GM21825 (cell line): Measurements from ENCODE around the gene ATG9A.

ENCODE experiments used
- ATAC-seq: cut with Tn5 transposase; IDR thresholded peaks from one replicate; pipeline ENCODE4 v1.9.1; 2021; ENCODE audit warnings: mild to moderate bottlenecking, moderate library complexity; ENCODE audit not compliant: unreplicated experiment

Gene ATG9A

GRCh38 chr2:219252900-219253752 is 23.7 kb upstream of the ATG9A start, which contains the start of gene TUBA4B:
TUBA4B (plus strand) TSS chr2:219253243; CDS start chr2:219253408, 165 bp downstream.
- ATAC-seq = no peak

GRCh38 chr2:219252570-219252899 is 23.1 kb upstream of the ATG9A start:
- ATAC-seq = no peak

GRCh38 chr2:219252084-219252483 is 22.6 kb upstream of the ATG9A start:
- no peak for ATAC-seq

GRCh38 chr2:219251656-219252055 is 22.2 kb upstream of the ATG9A start:
- ATAC-seq = no peak

- ATAC-seq = no peak
Measured at GRCh38 chr2:219250049-219250781, 20.8 kb upstream of the ATG9A start.

GRCh38 chr2:219249203-219249980 is 20.0 kb upstream of the ATG9A start:
- peak; percentile 44 for ATAC-seq

- no peak for ATAC-seq
Measured at GRCh38 chr2:219248845-219249202, 19.4 kb upstream of the ATG9A start.

- ATAC-seq = peak; percentile 23
Measured at GRCh38 chr2:219247678-219248642, 18.5 kb upstream of the ATG9A start.

GRCh38 chr2:219246559-219246958 is 17.1 kb upstream of the ATG9A start:
- ATAC-seq = no peak

- no peak for ATAC-seq
Measured at GRCh38 chr2:219245899-219246230, 16.4 kb upstream of the ATG9A start.

- peak; percentile 51 for ATAC-seq
Measured at GRCh38 chr2:219245148-219245898, 15.9 kb upstream of the ATG9A start, which contains the start of the genes GLB1L and STK16. GLB1L (minus strand) TSS chr2:219245444; CDS start chr2:219243573, 1,871 bp downstream. STK16 (plus strand) TSS chr2:219245479; CDS start chr2:219246000, 521 bp downstream.

- no peak for ATAC-seq
Measured at GRCh38 chr2:219244789-219245147, 15.3 kb upstream of the ATG9A start.

- no peak for ATAC-seq
Measured at GRCh38 chr2:219243291-219243761, 13.9 kb upstream of the ATG9A start.

- ATAC-seq = no peak
Measured at GRCh38 chr2:219234331-219234730, 4.9 kb upstream of the ATG9A start.

- ATAC-seq = no peak
Measured at GRCh38 chr2:219230059-219230540, 664 bp upstream of the ATG9A start.

GRCh38 chr2:219228911-219229304 is 528 bp downstream of the ATG9A start:
- no peak for ATAC-seq

- ATAC-seq = no peak
Measured at GRCh38 chr2:219228041-219228910, 1.2 kb downstream of the ATG9A start.

GRCh38 chr2:219225350-219225749 is 4.1 kb downstream of the ATG9A start:
- no peak for ATAC-seq
